Measurements from ENCODE around the gene IFITM5. TPM values are rescaled to one million over a fixed set of nuclear protein-coding genes. Genes with fewer than 3 reads are reported as not detected.
"Not testable (repeated sequence)": the region's sequence is repeated elsewhere in the genome, so short reads cannot be mapped to it uniquely, and the experiment has no call there.

The IFITM5 gene
- polyA plus RNA-seq, 3 donors, result not detected

- Histone ChIP-seq H2AFZ (ENCODE audit: insufficient read depth, low read depth, low read length, poor library complexity, severe bottlenecking) (peak overlapping the region; percentile 3), H3K4me3 (replicated peaks in 1 of 3; ENCODE audit: low read depth in 2 of 3, low read length in 3 of 3) (peak overlapping the region; percentile 47 to 77 (median 55)), H3K4me1 (ENCODE audit: control insufficient read depth in 1 of 2, insufficient read depth in 2 of 2, low read length in 2 of 2) (peaks cover 37% of the 10 kb centered on the region in 2 donors), H3K79me2 (ENCODE audit: insufficient read depth, low read length) (no peaks in the 10 kb centered on the region), H3K27me3 (ENCODE audit: control insufficient read depth in 2 of 2, insufficient read depth in 2 of 2, low read length in 2 of 2) (no peaks in the 10 kb centered on the region), H3K27ac (ENCODE audit: low read depth in 1 of 2, low read length in 2 of 2) (peak overlapping the region; percentile 99 to 100), H3K36me3 (replicated peaks in 1 of 2; ENCODE audit: control insufficient read depth in 1 of 2, insufficient read depth in 2 of 2, low read length in 2 of 2) (no peaks in the 10 kb centered on the region), H3K4me2 (replicated peaks; ENCODE audit: extremely low read depth, low read length, poor library complexity, severe bottlenecking) (peak overlapping the region; percentile 81), H3K9me3 (replicated peaks in 1 of 2; ENCODE audit: control insufficient read depth in 1 of 2, insufficient read depth in 1 of 2, low read length in 2 of 2) (peaks cover 0 to 5% of the 10 kb centered on the region in 2 donors), H4K20me1 (ENCODE audit: insufficient read depth, low read length) (no peaks in the 10 kb centered on the region), H3K9ac (ENCODE audit: insufficient read depth, low read length, poor library complexity, severe bottlenecking) (peak overlapping the region; percentile 87)
- Mint-ChIP-seq H3K4me1 (peaks cover 35% of the 10 kb centered on the region), H3K4me3 (peak overlapping the region; percentile 84 to 99), H3K36me3 (peaks cover 0 to 2% of the 10 kb centered on the region in 2 donors), H3K27me3 (ENCODE audit: low read depth in 3 of 3) (peaks cover 0 to 9% (median 2%) of the 10 kb centered on the region in 3 donors), H3K9me3 (peaks cover 0 to 8% (median 4%) of the 10 kb centered on the region in 7 donors), H3K27ac (peak overlapping the region; percentile 97 to 100 (median 99))
- TF ChIP-seq CTCF (IDR thresholded peaks at IDR 0.05), result peak; percentile 55
- WGBS (ENCODE audit: insufficient coverage), result 0% methylated on average over 8 of the region's 21 CpGs
- intact Hi-C loops (cut with micrococcal nuclease), result loop anchor here (2.0 to 5.0 kb wide), 4 partner anchors 33 to 235 kb away; partner anchors contain the start of genes PSMD13 (in 2 of the 2), SIRT3 (in 2 of the 2), BET1L (in 1 of the 2) and IFITM2 (in 1 of the 2)
- peak; percentile 96 to 99 (median 97) for DNase-seq
These were observed 30.0 kb downstream of the IFITM5 start for GRCh38 chr11:269146-269890.

GRCh38 chr11:268716-269145 lies 30.6 kb downstream of the IFITM5 start:
- Histone ChIP-seq H2AFZ (ENCODE audit: insufficient read depth, low read depth, low read length, poor library complexity, severe bottlenecking) (peak overlapping the region; percentile 3), H3K4me1 (ENCODE audit: control insufficient read depth in 1 of 2, insufficient read depth in 2 of 2, low read length in 2 of 2) (peaks cover 37% of the 10 kb centered on the region in 2 donors), H3K4me2 (replicated peaks; ENCODE audit: extremely low read depth, low read length, poor library complexity, severe bottlenecking) (peak overlapping the region; percentile 81), H3K27ac (ENCODE audit: low read depth in 1 of 2, low read length in 2 of 2) (peak overlapping the region; percentile 99 to 100), H3K4me3 (replicated peaks in 1 of 3; ENCODE audit: low read depth in 2 of 3, low read length in 3 of 3) (peak overlapping the region; percentile 47 to 77 (median 55)), H3K9ac (ENCODE audit: insufficient read depth, low read length, poor library complexity, severe bottlenecking) (peak overlapping the region; percentile 87)
- Mint-ChIP-seq H3K4me3 (peak overlapping the region; percentile 84 to 99), H3K4me1 (peaks cover 35% of the 10 kb centered on the region), H3K27ac (peak overlapping the region; percentile 97 to 100 (median 99))
- not testable (repeated sequence) for H3K79me2 ChIP-seq (ENCODE audit: insufficient read depth, low read length); H3K9me3 Mint-ChIP-seq; H3K36me3 Mint-ChIP-seq; H3K36me3 ChIP-seq (replicated peaks in 1 of 2; ENCODE audit: control insufficient read depth in 1 of 2, insufficient read depth in 2 of 2, low read length in 2 of 2); H4K20me1 ChIP-seq (ENCODE audit: insufficient read depth, low read length); H3K9me3 ChIP-seq (replicated peaks in 1 of 2; ENCODE audit: control insufficient read depth in 1 of 2, insufficient read depth in 1 of 2, low read length in 2 of 2); H3K27me3 ChIP-seq (ENCODE audit: control insufficient read depth in 2 of 2, insufficient read depth in 2 of 2, low read length in 2 of 2); H3K27me3 Mint-ChIP-seq (ENCODE audit: low read depth in 3 of 3)
- 34% methylated on average over 10 of the region's 16 CpGs for WGBS (ENCODE audit: insufficient coverage)
- intact Hi-C loops (cut with micrococcal nuclease), result loop anchor here (2.0 to 5.0 kb wide), 4 partner anchors 32 to 236 kb away; partner anchors contain the start of genes PSMD13 (in 2 of the 2), SIRT3 (in 2 of the 2), BET1L (in 1 of the 2) and IFITM2 (in 1 of the 2)
- DNase-seq, result peak; percentile 76 to 87 (median 79)
